KMS-11 (cell line): ENCODE data around the gene SETDB2.

Experiments
- H2AFZ ChIP-seq: fragments of 200-600 bp; sonication (generic); 2 replicates; pipeline ENCODE4 v1.6.1; 2016; ENCODE audit warnings: antibody characterized with exemption, mixed run types, low read depth
- H3K27ac ChIP-seq: fragments of 200-600 bp; sonication (generic); 2 replicates; pipeline ENCODE4 v1.6.1; 2016; ENCODE audit warnings: mild to moderate bottlenecking, mixed run types
- H3K27me3 ChIP-seq: fragments of 200-600 bp; sonication (generic); 2 replicates; pipeline ENCODE4 v1.6.1; 2017; ENCODE audit warnings: mild to moderate bottlenecking, low read depth, mixed run types, moderate library complexity; ENCODE audit not compliant: insufficient read depth
- H3K36me3 ChIP-seq: fragments of 200-600 bp; sonication (generic); 2 replicates; pipeline ENCODE4 v1.6.1; 2017; ENCODE audit warnings: mild to moderate bottlenecking, mixed run types; ENCODE audit not compliant: insufficient read depth
- H3K4me1 ChIP-seq: fragments of 200-600 bp; sonication (generic); 2 replicates; pipeline ENCODE4 v1.6.1; 2016; ENCODE audit warnings: mild to moderate bottlenecking, low read depth, mixed run types; ENCODE audit not compliant: poor library complexity, severe bottlenecking
- H3K4me2 ChIP-seq: fragments of 200-600 bp; sonication (generic); 2 replicates; pipeline ENCODE4 v1.7.0; 2016; ENCODE audit warnings: mild to moderate bottlenecking, mixed run types
- H3K4me3 ChIP-seq: fragments of 200-600 bp; sonication (generic); IDR thresholded peaks from 2 replicates; pipeline ENCODE4 v1.6.1; 2017; ENCODE audit warnings: low read depth, low read length, mixed read lengths; ENCODE audit not compliant: insufficient read depth
- H3K79me2 ChIP-seq: fragments of 200-600 bp; sonication (generic); 2 replicates; pipeline ENCODE4 v1.6.1; 2016; ENCODE audit warnings: low read depth, mixed run types; ENCODE audit not compliant: insufficient read depth
- H3K9ac ChIP-seq: fragments of 200-600 bp; sonication (generic); 2 replicates; pipeline ENCODE4 v1.6.1; 2016; ENCODE audit warnings: mild to moderate bottlenecking, mixed run types
- H4K20me1 ChIP-seq: fragments of 200-600 bp; sonication (generic); 2 replicates; pipeline ENCODE4 v1.6.1; 2016; ENCODE audit warnings: mild to moderate bottlenecking, mixed run types; ENCODE audit not compliant: insufficient read depth
- CTCF ChIP-seq: fragments of 200-600 bp; sonication (generic); conservative IDR thresholded peaks from 2 replicates; pipeline ENCODE4 v1.6.1; 2017; ENCODE audit warnings: low read depth, mild to moderate bottlenecking, antibody characterized with exemption, low read length, moderate library complexity, mixed read lengths

The SETDB2 gene

GRCh38 chr13:49419276-49419675 lies 24.8 kb upstream of the SETDB2 start:
- H3K79me2 ChIP-seq = no peaks in the 10 kb centered on the region
- H3K27ac ChIP-seq = no peak overlapping the region
- H2AFZ ChIP-seq = no peak overlapping the region
- H3K9ac ChIP-seq = no peak overlapping the region
- no peak overlapping the region for H3K4me3 ChIP-seq
- H3K4me1 ChIP-seq = no peaks in the 10 kb centered on the region
- H3K4me2 ChIP-seq = no peak overlapping the region
- H4K20me1 ChIP-seq = no peaks in the 10 kb centered on the region
- H3K36me3 ChIP-seq = no peaks in the 10 kb centered on the region
- H3K27me3 ChIP-seq = no peaks in the 10 kb centered on the region
- no peak for TF ChIP-seq CTCF

GRCh38 chr13:49421391-49421790 lies 22.7 kb upstream of the SETDB2 start:
- H3K79me2 ChIP-seq = no peaks in the 10 kb centered on the region
- H3K4me2 ChIP-seq = no peak overlapping the region
- H2AFZ ChIP-seq = no peak overlapping the region
- H3K4me3 ChIP-seq = no peak overlapping the region
- H3K4me1 ChIP-seq = no peaks in the 10 kb centered on the region
- no peaks in the 10 kb centered on the region for H3K36me3 ChIP-seq
- H3K9ac ChIP-seq = no peak overlapping the region
- no peak overlapping the region for H3K27ac ChIP-seq
- no peaks in the 10 kb centered on the region for H4K20me1 ChIP-seq
- peak; percentile 23; the same call in 1 of the 2 replicates for TF ChIP-seq CTCF
- H3K27me3 ChIP-seq = no peaks in the 10 kb centered on the region

GRCh38 chr13:49424011-49424560 lies 20.0 kb upstream of the SETDB2 start:
- Histone ChIP-seq H3K36me3 (no peaks in the 10 kb centered on the region), H3K4me2 (no peak overlapping the region), H3K4me3 (no peak overlapping the region), H2AFZ (no peak overlapping the region), H3K79me2 (no peaks in the 10 kb centered on the region), H4K20me1 (no peaks in the 10 kb centered on the region), H3K9ac (no peak overlapping the region), H3K27ac (no peak overlapping the region), H3K4me1 (no peaks in the 10 kb centered on the region), H3K27me3 (no peaks in the 10 kb centered on the region)
- TF ChIP-seq CTCF = no peak

DNA sequence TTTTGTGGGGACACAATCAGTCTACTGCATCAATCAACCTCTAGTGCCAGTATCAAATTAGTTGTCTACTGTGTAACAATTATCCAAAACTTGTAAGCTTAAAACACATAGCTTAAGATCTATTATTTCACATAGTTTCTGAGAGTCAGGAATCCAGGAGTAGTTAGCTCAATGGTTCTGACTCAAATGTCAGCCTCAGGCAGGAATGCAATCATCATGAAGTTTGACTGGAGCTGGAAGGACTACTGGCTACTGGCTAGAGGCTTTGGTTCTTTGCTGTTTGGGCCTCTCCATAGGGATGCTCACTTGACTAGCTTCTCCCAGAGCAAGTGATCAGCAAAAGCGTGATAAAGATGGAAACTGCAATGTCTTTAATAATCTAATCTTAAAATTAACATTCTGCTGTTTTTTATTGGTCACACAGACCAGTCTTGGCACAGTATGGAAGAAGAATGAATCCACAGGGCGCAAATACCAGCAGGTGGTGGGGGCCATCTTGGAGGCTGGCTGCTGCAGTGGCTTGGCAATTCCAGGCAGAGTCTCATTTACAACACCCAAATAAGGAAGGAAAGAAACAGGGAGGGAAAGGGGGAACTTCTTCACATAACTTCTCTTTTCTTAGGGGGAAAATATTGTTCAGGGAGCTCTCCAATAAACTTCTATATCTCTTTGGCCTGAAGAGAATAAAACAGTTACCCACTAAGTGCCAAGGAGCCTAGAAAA lies 15.9 kb upstream of the SETDB2 start:
- Histone ChIP-seq H2AFZ (no peak overlapping the region), H3K9ac (no peak overlapping the region), H3K4me3 (no peak overlapping the region), H4K20me1 (no peaks in the 10 kb centered on the region), H3K36me3 (no peaks in the 10 kb centered on the region), H3K27me3 (no peaks in the 10 kb centered on the region), H3K4me2 (no peak overlapping the region), H3K27ac (no peak overlapping the region), H3K79me2 (no peaks in the 10 kb centered on the region), H3K4me1 (no peaks in the 10 kb centered on the region)
- no peak for TF ChIP-seq CTCF
